ENCODE measurements around the gene ENDOU.
A peak's percentile ranks its signal among the peaks of the same experiment; 100 is the strongest.

The ENDOU gene

DNA sequence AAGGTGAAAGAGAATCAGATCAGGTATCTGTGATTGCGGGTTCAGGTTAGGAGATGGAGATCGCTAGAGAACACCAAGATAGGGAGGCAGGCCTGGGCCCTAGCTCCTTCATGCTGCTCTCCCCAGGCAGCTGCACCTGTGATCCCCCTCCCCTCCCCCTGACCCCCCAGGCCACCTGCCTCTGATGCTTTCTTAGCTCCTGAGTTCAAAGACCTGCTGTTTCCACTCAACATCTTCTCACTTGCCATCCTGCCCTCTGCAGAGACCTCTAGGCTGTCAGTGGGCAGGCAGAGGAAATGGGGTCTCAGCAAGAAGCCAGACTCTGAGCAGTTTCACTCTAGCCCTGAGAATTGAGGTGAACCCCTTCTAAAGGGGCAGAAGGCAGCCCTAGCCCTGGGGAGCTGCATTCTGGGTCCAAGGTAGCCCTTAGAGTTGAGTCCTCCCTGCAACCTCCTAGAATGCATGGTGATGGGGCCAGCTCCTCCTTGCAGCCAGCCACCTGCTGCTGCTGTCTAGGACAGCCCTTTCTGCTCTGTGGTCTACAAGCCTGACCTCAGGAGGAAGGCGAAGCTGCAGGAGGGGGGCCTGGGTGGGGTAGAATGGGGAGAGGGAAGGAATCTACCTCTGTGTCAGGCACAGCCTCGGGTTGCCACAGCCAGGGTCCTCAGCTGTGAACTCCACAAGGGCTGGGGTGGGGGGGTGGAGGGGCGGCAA is 41.4 kb upstream of the ENDOU start:
- DNase-seq (ENCODE audit: extremely low spot score) = no peak
- TF ChIP-seq, protein P1, sequence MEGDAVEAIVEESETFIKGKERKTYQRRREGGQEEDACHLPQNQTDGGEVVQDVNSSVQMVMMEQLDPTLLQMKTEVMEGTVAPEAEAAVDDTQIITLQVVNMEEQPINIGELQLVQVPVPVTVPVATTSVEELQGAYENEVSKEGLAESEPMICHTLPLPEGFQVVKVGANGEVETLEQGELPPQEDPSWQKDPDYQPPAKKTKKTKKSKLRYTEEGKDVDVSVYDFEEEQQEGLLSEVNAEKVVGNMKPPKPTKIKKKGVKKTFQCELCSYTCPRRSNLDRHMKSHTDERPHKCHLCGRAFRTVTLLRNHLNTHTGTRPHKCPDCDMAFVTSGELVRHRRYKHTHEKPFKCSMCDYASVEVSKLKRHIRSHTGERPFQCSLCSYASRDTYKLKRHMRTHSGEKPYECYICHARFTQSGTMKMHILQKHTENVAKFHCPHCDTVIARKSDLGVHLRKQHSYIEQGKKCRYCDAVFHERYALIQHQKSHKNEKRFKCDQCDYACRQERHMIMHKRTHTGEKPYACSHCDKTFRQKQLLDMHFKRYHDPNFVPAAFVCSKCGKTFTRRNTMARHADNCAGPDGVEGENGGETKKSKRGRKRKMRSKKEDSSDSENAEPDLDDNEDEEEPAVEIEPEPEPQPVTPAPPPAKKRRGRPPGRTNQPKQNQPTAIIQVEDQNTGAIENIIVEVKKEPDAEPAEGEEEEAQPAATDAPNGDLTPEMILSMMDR (IDR thresholded peaks at IDR 0.05; ENCODE audit: control extremely low read depth, extremely low read depth, low read depth, missing control alignments) = no peak
- CTCF ChIA-PET = interaction anchor here (0.7 to 35.8 kb wide), 35 partner anchors 10 to 277 kb away, joined by 3 to 1524 read pairs (median 5); partner anchors contain the start of genes ENDOU, RAPGEF3, RPAP3 and TMEM106C
- POLR2A ChIA-PET = no interaction called here

DNA sequence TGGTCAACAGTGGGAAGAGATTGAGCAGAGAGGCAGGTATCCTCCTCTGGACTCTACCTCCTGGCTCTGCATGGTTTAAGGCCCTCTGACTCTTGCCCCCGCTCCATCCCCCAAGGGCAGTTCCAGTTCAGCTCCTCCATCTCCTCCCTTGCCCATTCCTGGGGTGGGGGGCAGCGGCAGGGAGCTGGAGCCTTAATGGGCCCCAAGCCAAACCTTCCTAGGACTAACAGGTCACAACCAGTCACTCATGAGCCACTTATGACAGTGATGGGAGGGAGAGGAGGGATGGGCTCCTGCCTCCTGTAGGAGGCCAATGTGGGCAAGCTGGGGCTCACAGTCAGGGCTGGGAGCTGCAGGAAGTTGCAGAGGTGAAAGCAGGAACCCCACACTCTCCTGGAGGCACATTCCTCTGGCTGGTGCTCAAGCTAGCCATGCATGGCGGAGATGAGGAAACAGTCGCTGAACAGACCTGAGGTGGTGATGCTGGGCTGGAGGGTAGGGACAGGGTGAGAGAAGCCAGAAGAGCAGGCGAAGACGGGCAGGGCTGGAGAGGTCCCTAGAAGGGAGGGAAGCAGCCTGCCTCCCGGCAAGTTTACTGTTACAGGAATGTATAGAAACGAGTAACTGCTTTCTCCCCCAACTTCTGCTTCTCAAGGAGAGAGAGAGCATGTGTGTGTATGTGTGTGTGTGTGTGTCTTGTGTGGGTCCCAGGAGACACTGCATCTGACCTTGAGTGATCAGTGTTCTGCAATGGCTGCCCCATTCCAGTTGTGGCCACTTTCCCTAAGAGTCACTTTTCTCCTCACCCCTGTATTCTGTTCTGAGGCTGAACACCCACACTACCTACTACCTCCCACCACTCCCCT is 38.4 kb upstream of the ENDOU start:
- TF ChIP-seq, protein P1 (IDR thresholded peaks at IDR 0.05; ENCODE audit: control extremely low read depth, extremely low read depth, low read depth, missing control alignments) = no peak
- CTCF ChIA-PET = interaction anchor here (1.0 to 14.5 kb wide), 6 partner anchors 11 to 49 kb away, joined by 3 to 448 read pairs (median 62); partner anchors contain the start of genes ENDOU and SLC48A1
- no peak for DNase-seq (ENCODE audit: extremely low spot score)
- POLR2A ChIA-PET = no interaction called here

DNA sequence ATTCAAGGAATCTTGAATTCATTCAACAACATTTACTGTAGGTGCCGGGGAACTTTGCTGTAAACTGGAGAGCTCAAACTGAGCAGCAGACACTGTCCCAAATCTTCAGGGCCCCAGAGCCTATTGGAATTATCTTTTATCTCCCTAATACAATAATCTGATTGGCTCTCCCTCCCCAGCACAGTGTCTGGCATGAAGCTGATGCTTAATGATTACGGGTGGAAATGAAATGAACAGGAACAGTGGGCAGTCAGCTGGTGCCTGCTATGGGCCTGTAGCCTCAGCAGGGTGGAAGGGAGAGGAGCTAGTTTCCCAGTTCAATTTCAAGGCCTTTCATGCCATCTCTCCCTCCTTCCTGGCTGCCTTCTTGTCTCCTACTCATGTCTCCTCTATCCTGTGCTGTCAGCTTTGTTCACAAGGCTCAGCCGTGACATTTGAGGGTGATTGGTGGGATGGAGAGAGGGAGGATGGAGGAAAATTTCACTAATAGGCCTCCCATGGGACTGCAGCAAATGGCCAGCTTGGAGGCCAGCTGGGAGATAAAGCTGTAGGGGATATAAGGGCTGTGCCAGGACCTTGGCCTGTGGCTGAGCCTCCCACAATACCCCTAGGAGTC is 37.7 kb upstream of the ENDOU start:
- ChIA-PET CTCF (interaction anchor here (1.0 to 14.5 kb wide), 7 partner anchors 11 to 111 kb away, joined by 3 to 448 read pairs (median 8); partner anchors contain the start of genes ENDOU and SLC48A1), POLR2A (no interaction called here)
- no peak for DNase-seq (ENCODE audit: extremely low spot score)
- TF ChIP-seq, protein P1 (IDR thresholded peaks at IDR 0.05; ENCODE audit: control extremely low read depth, extremely low read depth, low read depth, missing control alignments) = no peak

DNA sequence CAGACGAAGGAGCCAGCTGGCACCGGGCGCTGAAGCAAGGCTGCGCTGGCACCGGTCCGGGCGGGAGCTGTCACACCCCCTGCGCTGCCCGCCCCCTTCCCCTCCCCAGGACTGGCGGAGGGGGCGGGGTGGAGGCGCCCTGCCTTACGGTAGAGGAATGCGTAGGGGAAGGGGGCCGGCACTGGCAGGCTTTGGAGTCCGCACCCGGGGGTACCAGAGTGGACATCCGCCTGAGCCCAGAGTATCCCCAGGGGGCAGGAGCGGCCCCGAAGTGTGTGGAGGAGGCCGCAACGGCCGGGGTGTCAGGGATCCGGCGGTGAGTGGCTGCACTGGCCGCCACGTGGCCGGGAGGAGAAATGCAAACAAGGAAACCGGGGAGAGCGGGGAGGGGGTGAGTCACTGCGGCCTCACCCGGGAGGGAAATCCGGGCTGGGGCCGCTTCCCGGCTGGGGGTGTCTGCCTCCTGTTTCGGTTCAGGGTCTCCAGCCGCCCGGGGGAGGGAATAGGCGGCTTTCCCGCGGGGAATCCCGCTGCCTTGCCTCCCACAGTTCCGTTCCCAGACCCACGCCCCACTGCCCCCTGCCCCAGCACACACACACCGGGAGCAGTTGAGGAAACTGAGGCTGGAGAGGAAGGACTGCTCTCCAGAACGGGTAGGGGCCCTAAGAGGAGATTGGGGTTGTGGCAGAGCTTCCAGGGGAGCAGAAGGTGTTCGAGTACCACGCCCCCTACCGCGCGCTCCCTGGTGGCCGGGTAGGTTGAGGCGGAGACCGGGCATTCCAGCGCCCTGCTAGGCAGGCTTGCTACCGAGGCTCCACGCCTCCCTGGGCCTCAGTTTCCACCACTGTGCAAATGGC is 33.8 kb upstream of the ENDOU start, which contains the start of gene RAPGEF3:
RAPGEF3 (minus strand) TSS at position 47 of the 857 bp plus-strand sequence. CDS start 324 bp downstream, outside the sequence.
- CTCF ChIA-PET = interaction anchor here (0.6 to 14.5 kb wide), 15 partner anchors 9 to 107 kb away, joined by 3 to 448 read pairs (median 5); partner anchors contain the start of genes ENDOU and SLC48A1
- DNase-seq (ENCODE audit: extremely low spot score) = peak; percentile 86
- TF ChIP-seq, protein P1 (IDR thresholded peaks at IDR 0.05; ENCODE audit: control extremely low read depth, extremely low read depth, low read depth, missing control alignments) = peak; percentile 68
- POLR2A ChIA-PET = interaction anchor here (1.0 kb wide), 1 partner anchor 77 kb away, joined by 5 read pairs; no protein-coding TSS in a partner anchor

DNA sequence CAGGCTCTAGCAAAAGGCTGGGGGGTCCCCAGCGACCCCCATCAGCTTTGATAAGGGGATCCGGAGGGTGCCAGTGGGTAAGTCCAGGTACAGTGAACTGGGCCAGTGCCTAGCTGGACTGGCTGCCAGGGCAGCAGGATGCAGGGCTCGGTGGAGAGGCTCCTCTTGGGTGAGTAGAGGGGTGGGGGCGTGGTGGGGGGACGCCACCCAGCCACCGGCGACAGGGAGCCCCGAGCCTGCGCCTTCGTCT is 33.2 kb upstream of the ENDOU start:
- CTCF ChIA-PET = interaction anchor here (0.6 to 14.5 kb wide), 14 partner anchors 9 to 107 kb away, joined by 3 to 448 read pairs (median 5); partner anchors contain the start of genes ENDOU and SLC48A1
- TF ChIP-seq, protein P1 (IDR thresholded peaks at IDR 0.05; ENCODE audit: control extremely low read depth, extremely low read depth, low read depth, missing control alignments) = no peak
- DNase-seq (ENCODE audit: extremely low spot score) = no peak
- POLR2A ChIA-PET = interaction anchor here (1.0 kb wide), 1 partner anchor 77 kb away, joined by 5 read pairs; no protein-coding TSS in a partner anchor

All from GM10248 (cell line).